Esophagus squamous epithelium (tissue), 4 donors: ENCODE measurements around the gene CEP63.

Source experiments
- CTCF ChIP-seq, 6 experiments: fragments of 450-650 bp in 4 of 6; fragments of 200-600 bp in 2 of 6; sonication (generic) in 2 of 6; IDR thresholded peaks; one replicate each; pipeline ENCODE4 v1.5.1; 2016 to 2019; ENCODE audit warnings: antibody characterized with exemption in 6 of 6, mild to moderate bottlenecking in 4 of 6, moderate library complexity in 4 of 6
- POLR2A ChIP-seq, 4 donors: fragments of 450-650 bp; IDR thresholded peaks; one replicate each; pipeline ENCODE4 v1.6.1; 2017; ENCODE audit warnings: antibody characterized with exemption in 4 of 4, mild to moderate bottlenecking in 4 of 4, moderate library complexity in 3 of 4

- no peak for TF ChIP-seq CTCF (IDR thresholded peaks at IDR 0.05)
- no peak for TF ChIP-seq POLR2A (IDR thresholded peaks at IDR 0.05)
Observed at GRCh38 chr3:134545818-134546217, 60.0 kb downstream of the CEP63 start.
